Psoas muscle (tissue), 8 donors: ENCODE results near the gene CBFB. TPM values are rescaled to one million over a fixed set of nuclear protein-coding genes. Genes with fewer than 3 reads are reported as not detected.

Experiments used
- ATAC-seq, 4 donors: fragments of 200-7000 bp; cut with Tn5 transposase; one replicate each; pipeline ENCODE4 v1.9.1; 2020; ENCODE audit warnings: moderate library complexity in 3 of 4, mild to moderate bottlenecking in 2 of 4
- DNase-seq, 2 donors: peaks; one replicate each; pipeline ENCODE4 v3.0.0-alpha.2; 2020
- H3K27ac ChIP-seq: fragments of 200-600 bp; one replicate; pipeline ENCODE4 v1.8.0; 2022
- H3K27me3 ChIP-seq, 3 donors: fragments of 200-600 bp in 1 of 3; one replicate each; pipeline versions ENCODE4 v1.6.1 to v1.8.0; 2013 to 2022; ENCODE audit warnings: low read length in 2 of 3, mild to moderate bottlenecking in 2 of 3, moderate library complexity in 1 of 3; ENCODE audit not compliant: insufficient read depth in 3 of 3
- H3K36me3 ChIP-seq, 2 donors: fragments of 200-600 bp in 1 of 2; one replicate each; pipeline versions ENCODE4 v1.6.1 to v1.8.0; 2013 to 2022; ENCODE audit warnings: low read depth in 1 of 2, mild to moderate bottlenecking in 1 of 2, moderate library complexity in 1 of 2; ENCODE audit not compliant: insufficient read depth in 1 of 2
- H3K4me1 ChIP-seq: fragments of 200-600 bp; one replicate; pipeline ENCODE4 v1.8.0; 2022
- H3K4me3 ChIP-seq: fragments of 200-600 bp; one replicate; pipeline ENCODE4 v1.8.0; 2022; ENCODE audit warnings: mild to moderate bottlenecking
- H3K9me3 ChIP-seq: fragments of 200-600 bp; one replicate; pipeline ENCODE4 v1.8.0; 2022
- CTCF ChIP-seq: fragments of 200-600 bp; IDR thresholded peaks from one replicate; pipeline ENCODE4 v1.8.0; 2022; ENCODE audit warnings: antibody characterized with exemption
- WGBS, 3 donors: extraction: QIAGEN DNeasy Blood & Tissue Kit; methylation state at CpG; one replicate each; pipeline versions ENCODE4 v1.1.6 to v1.1.7; 2013; 5-methylcytosine and 5-hydroxymethylcytosine counted together
- intact Hi-C, 2 donors: fragments of 100-400 bp; cut with DNase I; formaldehyde crosslinking; loops; one replicate each; pipeline versions ENCODE4 v1.11.0 to v1.14.2; 2022
- long read RNA-seq, 2 donors: library from polyadenylated mRNA; unstranded; transcript quantifications; one replicate each; pipeline ENCODE4 v2.0.0, GENCODE V29; 2021
- polyA plus RNA-seq, 3 donors: library from polyadenylated mRNA; stranded (reverse); fragments of 200-250 nt; gene quantifications; one replicate each; pipeline ENCODE4 v1.2.3, GENCODE V29; 2013
- total RNA-seq, 4 donors: library from RNA; stranded (reverse); fragmentation: NEBNext Ultra II Directional in 2 of 4; extraction: Animal tissue kit (Norgen Biotek cat#: 25700) in 2 of 4; gene quantifications; one replicate each; pipeline versions ENCODE4 v1.2.1 to v1.2.4, GENCODE V29; 2021 to 2023
- donor health status: healthy with polysubstance abuse.
- donor health status: DM: no; HTN: no; CAD: no; lungs with moderate emphysema.
- donor health status: Bipolar disorder and iron deficiency.
- donor health status: healthy.
- donor health status: DM: yes; HTN: yes; CAD: no.
- donor health status: DM: no; HTN: no; CAD: no.
- donor health status: DM: no; HTN: no; CAD: no.
- donor health status: DM: yes; HTN: yes; CAD: no.

The CBFB gene
- total RNA-seq = 10 to 100 TPM; 32.2 to 66.1 (median 56.7) TPM
- 10 to 100 TPM; 24.3 to 56.3 (median 51.4) TPM for polyA plus RNA-seq
- long read RNA-seq, donor 1, transcript CBFB-201 (6 exons, 3,136 nt) = major isoform, 30 of 65 reads
- long read RNA-seq, donor 1, transcript CBFB-202 (6 exons, 2,971 nt) = minor isoform, 24 of 65 reads
- long read RNA-seq, donor 1, partial matches to known transcripts = 0 of 65 reads
- long read RNA-seq, donor 1, other reads (novel, unspliced or antisense) = 11 of 65 reads
- long read RNA-seq, donor 2, transcript CBFB-201 (6 exons, 3,136 nt) = minor isoform, 43 of 136 reads
- long read RNA-seq, donor 2, transcript CBFB-202 (6 exons, 2,971 nt) = major isoform, 51 of 136 reads
- long read RNA-seq, donor 2, partial matches to known transcripts = 2 of 136 reads
- long read RNA-seq, donor 2, other reads (novel, unspliced or antisense) = 39 of 136 reads

GRCh38 chr16:67028696-67029253 lies at the start of gene CBFB:
Gene CBFB (plus strand): TSS chr16:67029149. CDS start chr16:67029408, 259 bp downstream.
- no peaks in the 10 kb centered on the region for H3K9me3 ChIP-seq
- peaks cover 0 to 18% of the 10 kb centered on the region in 2 donors for H3K36me3 ChIP-seq
- TF ChIP-seq CTCF = no peak
- peaks cover 20% of the 10 kb centered on the region for H3K4me1 ChIP-seq
- WGBS, 3 donors = 0 to 1% (median 0%) methylated on average over 30 to 68 of the region's 69 CpGs
- peak; percentile 96 to 97 for DNase-seq
- H3K27me3 ChIP-seq = no peaks in the 10 kb centered on the region
- peak within 1 kb of the TSS; percentile 98 for H3K27ac ChIP-seq
- H3K4me3 ChIP-seq = peak within 1 kb of the TSS; percentile 99
- ATAC-seq = peak; percentile 89 to 93 (median 92)
- intact Hi-C loops = no loop called here

- no peaks in the 10 kb centered on the region for H3K4me1 ChIP-seq
- peaks cover 0 to 3% of the 10 kb centered on the region in 2 donors for H3K36me3 ChIP-seq
- intact Hi-C loops = no loop called here
- ATAC-seq (no peak), DNase-seq (no peak)
- 93 to 97% (median 94%) methylated on average over 9 of the region's 9 CpGs for WGBS, 3 donors
- H3K9me3 ChIP-seq = no peaks in the 10 kb centered on the region
- H3K4me3 ChIP-seq = no peak overlapping the region
- no peak for TF ChIP-seq CTCF
- no peaks in the 10 kb centered on the region for H3K27me3 ChIP-seq
- H3K27ac ChIP-seq = no peak overlapping the region
Observed at GRCh38 chr16:66983033-66983432, 45.9 kb upstream of the CBFB start.

- Histone ChIP-seq H3K36me3 (peaks cover 0 to 3% of the 10 kb centered on the region in 2 donors), H3K27me3 (no peaks in the 10 kb centered on the region), H3K9me3 (no peaks in the 10 kb centered on the region), H3K4me3 (no peak overlapping the region), H3K27ac (no peak overlapping the region), H3K4me1 (no peaks in the 10 kb centered on the region)
- DNase-seq = no peak
- ATAC-seq = no peak
- WGBS, 3 donors = 62 to 81% (median 74%) methylated on average over 4 of the region's 4 CpGs
- intact Hi-C loops = no loop called here
- TF ChIP-seq CTCF = no peak
Observed at GRCh38 chr16:66984892-66985311, 44.0 kb upstream of the CBFB start.

GRCh38 chr16:66986559-66986958 lies 42.4 kb upstream of the CBFB start:
- intact Hi-C loops = no loop called here
- ATAC-seq (no peak), DNase-seq (no peak)
- H3K27ac ChIP-seq = no peak overlapping the region
- H3K9me3 ChIP-seq = no peaks in the 10 kb centered on the region
- no peak overlapping the region for H3K4me3 ChIP-seq
- peaks cover 0 to 3% of the 10 kb centered on the region in 2 donors for H3K36me3 ChIP-seq
- H3K4me1 ChIP-seq = no peaks in the 10 kb centered on the region
- no peaks in the 10 kb centered on the region for H3K27me3 ChIP-seq
- no peak for TF ChIP-seq CTCF
- 92 to 99% (median 93%) methylated on average over 6 of the region's 6 CpGs for WGBS, 3 donors
